ENCODE data around the gene DAGLA. TPM values are rescaled to one million over a fixed set of nuclear protein-coding genes. Genes with fewer than 3 reads are reported as not detected.

Gene DAGLA
- total and polyA plus RNA-seq, 2 experiments from 2014 or later, result 7.4 to 8.9 TPM

- H3K79me2 ChIP-seq, result no peaks in the 10 kb centered on the region
- H3K9me2 ChIP-seq (replicated peaks; ENCODE audit: insufficient read depth), result no peaks in the 10 kb centered on the region
- H4K20me1 ChIP-seq (ENCODE audit: insufficient read depth, poor library complexity, severe bottlenecking), result no peaks in the 10 kb centered on the region
- H3K27ac ChIP-seq, result no peak overlapping the region
- WGBS (ENCODE audit: low lambda C conversion rate, missing lambda C conversion rate), result 95% methylated on average over 7 of the region's 7 CpGs
- no peak for DNase-seq (ENCODE audit: low spot score)
- no peak overlapping the region for H3K4me3 ChIP-seq
- H3K36me3 ChIP-seq (replicated peaks; ENCODE audit: insufficient read depth, low read depth), result no peaks in the 10 kb centered on the region
- no peak overlapping the region for H3K4me2 ChIP-seq
- peaks cover 4% of the 10 kb centered on the region for H3K4me1 ChIP-seq (ENCODE audit: insufficient read depth)
- TF ChIP-seq EZH2 (IDR thresholded peaks at IDR 0.05; ENCODE audit: borderline replicate concordance) (no peak), EZH2phosphoT487 (IDR thresholded peaks at IDR 0.05; ENCODE audit: low read depth, severe bottlenecking, unreplicated experiment) (no peak)
- TF ChIP-seq, protein P1, sequence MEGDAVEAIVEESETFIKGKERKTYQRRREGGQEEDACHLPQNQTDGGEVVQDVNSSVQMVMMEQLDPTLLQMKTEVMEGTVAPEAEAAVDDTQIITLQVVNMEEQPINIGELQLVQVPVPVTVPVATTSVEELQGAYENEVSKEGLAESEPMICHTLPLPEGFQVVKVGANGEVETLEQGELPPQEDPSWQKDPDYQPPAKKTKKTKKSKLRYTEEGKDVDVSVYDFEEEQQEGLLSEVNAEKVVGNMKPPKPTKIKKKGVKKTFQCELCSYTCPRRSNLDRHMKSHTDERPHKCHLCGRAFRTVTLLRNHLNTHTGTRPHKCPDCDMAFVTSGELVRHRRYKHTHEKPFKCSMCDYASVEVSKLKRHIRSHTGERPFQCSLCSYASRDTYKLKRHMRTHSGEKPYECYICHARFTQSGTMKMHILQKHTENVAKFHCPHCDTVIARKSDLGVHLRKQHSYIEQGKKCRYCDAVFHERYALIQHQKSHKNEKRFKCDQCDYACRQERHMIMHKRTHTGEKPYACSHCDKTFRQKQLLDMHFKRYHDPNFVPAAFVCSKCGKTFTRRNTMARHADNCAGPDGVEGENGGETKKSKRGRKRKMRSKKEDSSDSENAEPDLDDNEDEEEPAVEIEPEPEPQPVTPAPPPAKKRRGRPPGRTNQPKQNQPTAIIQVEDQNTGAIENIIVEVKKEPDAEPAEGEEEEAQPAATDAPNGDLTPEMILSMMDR (IDR thresholded peaks at IDR 0.05; ENCODE audit: poor library complexity), result no peak
- no peaks in the 10 kb centered on the region for H3K9me3 ChIP-seq (ENCODE audit: low read depth)
- H2AFZ ChIP-seq, result no peak overlapping the region
- no peaks in the 10 kb centered on the region for H3K27me3 ChIP-seq
Measured at GRCh38 chr11:61742391-61742790, 62.2 kb downstream of the DAGLA start.

GRCh38 chr11:61743486-61744095 is 63.4 kb downstream of the DAGLA start:
- DNase-seq (ENCODE audit: low spot score), result no peak
- WGBS (ENCODE audit: low lambda C conversion rate, missing lambda C conversion rate), result 92% methylated on average over 29 of the region's 42 CpGs
- TF ChIP-seq EZH2phosphoT487 (IDR thresholded peaks at IDR 0.05; ENCODE audit: low read depth, severe bottlenecking, unreplicated experiment) (no peak), EZH2 (IDR thresholded peaks at IDR 0.05; ENCODE audit: borderline replicate concordance) (no peak)
- TF ChIP-seq, protein P1 (IDR thresholded peaks at IDR 0.05; ENCODE audit: poor library complexity), result no peak
- H3K79me2 ChIP-seq, result no peaks in the 10 kb centered on the region
- no peaks in the 10 kb centered on the region for H3K36me3 ChIP-seq (replicated peaks; ENCODE audit: insufficient read depth, low read depth)
- H3K9me2 ChIP-seq (replicated peaks; ENCODE audit: insufficient read depth), result no peaks in the 10 kb centered on the region
- no peaks in the 10 kb centered on the region for H3K9me3 ChIP-seq (ENCODE audit: low read depth)
- H2AFZ ChIP-seq, result no peak overlapping the region
- H3K4me1 ChIP-seq (ENCODE audit: insufficient read depth), result peaks cover 13% of the 10 kb centered on the region
- H3K4me2 ChIP-seq, result no peak overlapping the region
- no peaks in the 10 kb centered on the region for H4K20me1 ChIP-seq (ENCODE audit: insufficient read depth, poor library complexity, severe bottlenecking)
- no peaks in the 10 kb centered on the region for H3K27me3 ChIP-seq
- no peak overlapping the region for H3K27ac ChIP-seq
- H3K4me3 ChIP-seq, result no peak overlapping the region

DNA sequence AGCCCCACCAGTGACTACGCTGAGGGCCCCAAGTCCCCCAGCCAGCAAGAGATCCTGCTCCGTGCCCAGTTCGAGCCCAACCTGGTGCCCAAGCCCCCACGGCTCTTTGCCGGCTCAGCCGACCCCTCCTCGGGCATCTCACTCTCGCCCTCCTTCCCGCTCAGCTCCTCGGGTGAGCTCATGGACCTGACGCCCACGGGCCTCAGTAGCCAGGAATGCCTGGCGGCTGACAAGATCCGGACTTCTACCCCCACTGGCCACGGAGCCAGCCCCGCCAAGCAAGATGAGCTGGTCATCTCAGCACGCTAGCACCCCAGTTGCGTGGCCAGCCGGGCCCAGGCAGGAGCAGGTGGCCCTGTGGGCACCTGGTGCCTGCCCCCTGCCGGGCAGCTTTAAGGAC is 64.0 kb downstream of the DAGLA start:
- no peaks in the 10 kb centered on the region for H4K20me1 ChIP-seq (ENCODE audit: insufficient read depth, poor library complexity, severe bottlenecking)
- no peaks in the 10 kb centered on the region for H3K9me2 ChIP-seq (replicated peaks; ENCODE audit: insufficient read depth)
- TF ChIP-seq EZH2 (IDR thresholded peaks at IDR 0.05; ENCODE audit: borderline replicate concordance), result no peak
- TF ChIP-seq, protein P1 (IDR thresholded peaks at IDR 0.05; ENCODE audit: poor library complexity), result no peak
- TF ChIP-seq EZH2phosphoT487 (IDR thresholded peaks at IDR 0.05; ENCODE audit: low read depth, severe bottlenecking, unreplicated experiment), result no peak
- no peak overlapping the region for H3K4me3 ChIP-seq
- H2AFZ ChIP-seq, result no peak overlapping the region
- no peak for DNase-seq (ENCODE audit: low spot score)
- H3K27ac ChIP-seq, result no peak overlapping the region
- no peaks in the 10 kb centered on the region for H3K36me3 ChIP-seq (replicated peaks; ENCODE audit: insufficient read depth, low read depth)
- H3K4me2 ChIP-seq, result no peak overlapping the region
- no peaks in the 10 kb centered on the region for H3K79me2 ChIP-seq
- H3K27me3 ChIP-seq, result no peaks in the 10 kb centered on the region
- 96% methylated on average over 20 of the region's 20 CpGs for WGBS (ENCODE audit: low lambda C conversion rate, missing lambda C conversion rate)
- peaks cover 16% of the 10 kb centered on the region for H3K4me1 ChIP-seq (ENCODE audit: insufficient read depth)
- no peaks in the 10 kb centered on the region for H3K9me3 ChIP-seq (ENCODE audit: low read depth)

Measured in hepatocyte (in vitro differentiated cells).